ENCODE results near the gene RPA1. TPM values are rescaled to one million over a fixed set of nuclear protein-coding genes. Genes with fewer than 3 reads are reported as not detected.

RPA1 gene
- total and polyA plus RNA-seq, 2 of the 8 experiments (the other 6 are each of a cell fraction or from before 2014, with no cell fraction given) = 79.1 to 194 TPM

DNA sequence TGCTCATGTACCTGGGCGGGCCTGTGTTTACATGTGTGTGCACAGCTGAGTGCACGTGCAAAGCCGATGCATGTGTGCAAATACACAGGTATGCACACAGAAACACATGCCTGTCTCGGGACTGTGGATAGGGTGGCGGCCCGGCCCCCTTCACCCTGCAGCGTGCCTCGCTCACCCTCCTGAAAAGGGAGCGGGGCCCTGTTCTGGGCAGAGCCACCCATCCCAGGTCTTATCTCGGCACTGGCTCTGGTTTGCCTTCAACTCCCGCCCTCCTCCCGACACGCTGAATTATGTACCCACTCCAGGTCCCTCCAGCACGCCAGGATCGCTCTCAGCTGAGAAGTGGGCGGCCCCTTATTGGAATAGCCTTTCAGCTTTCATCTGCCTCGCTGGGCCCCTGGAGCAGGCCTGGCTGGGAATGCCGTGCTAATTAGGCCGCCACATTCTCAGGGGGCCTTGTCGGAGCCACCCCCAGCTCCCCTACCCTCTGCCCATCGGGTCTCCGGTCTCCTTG, 117.5 kb downstream of the RPA1 start (continued):
- TF ChIP-seq, protein P1, sequence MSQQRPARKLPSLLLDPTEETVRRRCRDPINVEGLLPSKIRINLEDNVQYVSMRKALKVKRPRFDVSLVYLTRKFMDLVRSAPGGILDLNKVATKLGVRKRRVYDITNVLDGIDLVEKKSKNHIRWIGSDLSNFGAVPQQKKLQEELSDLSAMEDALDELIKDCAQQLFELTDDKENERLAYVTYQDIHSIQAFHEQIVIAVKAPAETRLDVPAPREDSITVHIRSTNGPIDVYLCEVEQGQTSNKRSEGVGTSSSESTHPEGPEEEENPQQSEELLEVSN (IDR thresholded peaks at IDR 0.05) = no peak

Measured in H1 (cell line).